Thyroid gland (tissue), 4 donors: ENCODE results near the gene FNTB. TPM values are rescaled to one million over a fixed set of nuclear protein-coding genes. Genes with fewer than 3 reads are reported as not detected.

Experiments
- DNase-seq, 2 donors: peaks; one replicate each; pipeline ENCODE4 v3.0.0-alpha.2; 2019
- H3K27ac ChIP-seq, 3 donors: fragments of 200-600 bp; sonication (generic); 1 replicate in 2 of 3; 2 replicates in 1 of 3; pipeline ENCODE4 v1.5.1; 2016 to 2019; ENCODE audit warnings: mild to moderate bottlenecking in 1 of 3, moderate library complexity in 1 of 3
- H3K27me3 ChIP-seq: fragments of 200-600 bp; sonication (generic); one replicate; pipeline ENCODE4 v1.5.1; 2019
- H3K36me3 ChIP-seq, 2 donors: fragments of 200-600 bp; sonication (generic); one replicate each; pipeline ENCODE4 v1.5.1; 2016 to 2019
- H3K4me1 ChIP-seq, 2 donors: fragments of 200-600 bp; sonication (generic); one replicate each; pipeline ENCODE4 v1.5.1; 2017 to 2019
- H3K4me3 ChIP-seq, 3 donors: fragments of 200-600 bp; sonication (generic); replicated peaks in 1 of 3; 1 replicate in 2 of 3; 2 replicates in 1 of 3; pipeline ENCODE4 v1.5.1; 2016; ENCODE audit warnings: mild to moderate bottlenecking in 1 of 3
- H3K9me3 ChIP-seq: fragments of 200-600 bp; sonication (generic); one replicate; pipeline ENCODE4 v1.5.1; 2017
- POLR2A ChIP-seq, 2 donors: fragments of 450-650 bp; IDR thresholded peaks; one replicate each; pipeline ENCODE4 v1.6.1; 2017; ENCODE audit warnings: antibody characterized with exemption in 2 of 2, mild to moderate bottlenecking in 2 of 2, moderate library complexity in 1 of 2
- WGBS, 2 donors: methylation state at CpG; one replicate each; pipeline ENCODE4 v1.1.5; 2017; 5-methylcytosine and 5-hydroxymethylcytosine counted together
- intact Hi-C: fragments of 100-400 bp; cut with DNase I; formaldehyde crosslinking; loops from one replicate; pipeline ENCODE4 v1.15.1; 2023
- total RNA-seq, 4 donors: library from RNA; depleted of rRNA; stranded (reverse); fragments of >200 nt; gene quantifications; one replicate each; pipeline ENCODE4 v1.2.3, GENCODE V29; 2016
- TF ChIP-seq, protein P1 (sequence below), 6 experiments: fragments of 200-600 bp in 3 of 6; fragments of 450-650 bp in 3 of 6; sonication (generic) in 3 of 6; IDR thresholded peaks; one replicate each; pipeline ENCODE4 v1.5.1; 2016 to 2019; ENCODE audit warnings: antibody characterized with exemption in 6 of 6, mild to moderate bottlenecking in 2 of 6, inconsistent platforms in 1 of 6, moderate library complexity in 1 of 6

The FNTB gene
- total RNA-seq, 4 donors from 2014 or later: 7.8 to 27.0 (median 18.8) TPM

GRCh38 chr14:64990939-64991338 lies 4.2 kb downstream of the FNTB start:
- DNase-seq: no peak
- intact Hi-C loops: no loop called here
- H3K9me3 ChIP-seq: no peaks in the 10 kb centered on the region
- no peak overlapping the region for H3K4me3 ChIP-seq
- 94 to 96% methylated on average over 4 of the region's 4 CpGs for WGBS, 2 donors
- H3K27me3 ChIP-seq: no peaks in the 10 kb centered on the region
- H3K36me3 ChIP-seq: no peaks in the 10 kb centered on the region
- H3K27ac ChIP-seq: no peak overlapping the region
- peaks cover 9 to 18% of the 10 kb centered on the region in 2 donors for H3K4me1 ChIP-seq
- TF ChIP-seq POLR2A (IDR thresholded peaks at IDR 0.05): no peak
- TF ChIP-seq, protein P1, sequence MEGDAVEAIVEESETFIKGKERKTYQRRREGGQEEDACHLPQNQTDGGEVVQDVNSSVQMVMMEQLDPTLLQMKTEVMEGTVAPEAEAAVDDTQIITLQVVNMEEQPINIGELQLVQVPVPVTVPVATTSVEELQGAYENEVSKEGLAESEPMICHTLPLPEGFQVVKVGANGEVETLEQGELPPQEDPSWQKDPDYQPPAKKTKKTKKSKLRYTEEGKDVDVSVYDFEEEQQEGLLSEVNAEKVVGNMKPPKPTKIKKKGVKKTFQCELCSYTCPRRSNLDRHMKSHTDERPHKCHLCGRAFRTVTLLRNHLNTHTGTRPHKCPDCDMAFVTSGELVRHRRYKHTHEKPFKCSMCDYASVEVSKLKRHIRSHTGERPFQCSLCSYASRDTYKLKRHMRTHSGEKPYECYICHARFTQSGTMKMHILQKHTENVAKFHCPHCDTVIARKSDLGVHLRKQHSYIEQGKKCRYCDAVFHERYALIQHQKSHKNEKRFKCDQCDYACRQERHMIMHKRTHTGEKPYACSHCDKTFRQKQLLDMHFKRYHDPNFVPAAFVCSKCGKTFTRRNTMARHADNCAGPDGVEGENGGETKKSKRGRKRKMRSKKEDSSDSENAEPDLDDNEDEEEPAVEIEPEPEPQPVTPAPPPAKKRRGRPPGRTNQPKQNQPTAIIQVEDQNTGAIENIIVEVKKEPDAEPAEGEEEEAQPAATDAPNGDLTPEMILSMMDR (IDR thresholded peaks at IDR 0.05): no peak

- DNase-seq: no peak
- TF ChIP-seq, protein P1 (IDR thresholded peaks at IDR 0.05): no peak
- Histone ChIP-seq H3K27me3 (no peaks in the 10 kb centered on the region), H3K4me3 (no peak overlapping the region), H3K36me3 (no peaks in the 10 kb centered on the region), H3K4me1 (peaks cover 5 to 13% of the 10 kb centered on the region in 2 donors), H3K9me3 (no peaks in the 10 kb centered on the region), H3K27ac (no peak overlapping the region)
- whole genome bisulfite sequencing, 2 donors: 82 to 87% methylated on average over 5 of the region's 5 CpGs
- intact Hi-C loops: no loop called here
Measured at GRCh38 chr14:64992328-64992885, 5.7 kb downstream of the FNTB start.

GRCh38 chr14:64993266-64993930 lies 6.7 kb downstream of the FNTB start:
- Histone ChIP-seq H3K4me1 (peaks cover 0 to 6% of the 10 kb centered on the region in 2 donors), H3K9me3 (no peaks in the 10 kb centered on the region), H3K27me3 (no peaks in the 10 kb centered on the region), H3K27ac (no peak overlapping the region), H3K36me3 (no peaks in the 10 kb centered on the region), H3K4me3 (no peak overlapping the region)
- 96 to 98% methylated on average over 3 of the region's 3 CpGs for WGBS, 2 donors
- no peak for TF ChIP-seq POLR2A (IDR thresholded peaks at IDR 0.05)
- TF ChIP-seq, protein P1 (IDR thresholded peaks at IDR 0.05): no peak
- intact Hi-C loops: no loop called here
- DNase-seq: no peak

GRCh38 chr14:64994540-64994939 lies 7.8 kb downstream of the FNTB start:
- WGBS, 2 donors: 88 to 94% methylated on average over 2 of the region's 2 CpGs
- TF ChIP-seq POLR2A (IDR thresholded peaks at IDR 0.05): no peak
- TF ChIP-seq, protein P1 (IDR thresholded peaks at IDR 0.05): no peak
- Histone ChIP-seq H3K4me1 (peaks cover 0 to 6% of the 10 kb centered on the region in 2 donors), H3K36me3 (no peaks in the 10 kb centered on the region), H3K27ac (no peak overlapping the region), H3K27me3 (no peaks in the 10 kb centered on the region), H3K9me3 (no peaks in the 10 kb centered on the region), H3K4me3 (no peak overlapping the region)
- DNase-seq: no peak
- intact Hi-C loops: no loop called here

- Histone ChIP-seq H3K4me3 (no peak overlapping the region), H3K27ac (no peak overlapping the region), H3K27me3 (no peaks in the 10 kb centered on the region), H3K9me3 (no peaks in the 10 kb centered on the region), H3K36me3 (no peaks in the 10 kb centered on the region), H3K4me1 (peaks cover 0 to 6% of the 10 kb centered on the region in 2 donors)
- no peak for DNase-seq
- 93 to 96% methylated on average over 3 of the region's 3 CpGs for WGBS, 2 donors
- intact Hi-C loops: no loop called here
- TF ChIP-seq, protein P1 (IDR thresholded peaks at IDR 0.05): no peak
- TF ChIP-seq POLR2A (IDR thresholded peaks at IDR 0.05): no peak
Measured at GRCh38 chr14:64995291-64995690, 8.6 kb downstream of the FNTB start.
